Endothelial cell of umbilical vein (primary cell): Measurements from ENCODE around the gene NAXD.

Experiments used
- CTCF ChIP-seq, 2 donors: IDR thresholded peaks; 1 replicate in 1 of 2; 2 replicates in 1 of 2; pipeline ENCODE4 v1.5.1; 2011; ENCODE audit warnings: low read length in 2 of 2, mild to moderate bottlenecking in 2 of 2, moderate library complexity in 2 of 2, control low read depth in 1 of 2, inconsistent platforms in 1 of 2, low read depth in 1 of 2; ENCODE audit not compliant: insufficient read depth in 1 of 2; ENCODE audit errors: extremely low read depth in 1 of 2
- MYC ChIP-seq: IDR thresholded peaks from one replicate; pipeline ENCODE4 v1.6.1; 2011; ENCODE audit warnings: mild to moderate bottlenecking, low read depth, low read length
- POLR2AphosphoS5 ChIP-seq: IDR thresholded peaks from 2 replicates; pipeline ENCODE4 v1.6.1; 2012; ENCODE audit warnings: low read depth, mild to moderate bottlenecking, control low read depth, low read length, moderate library complexity; ENCODE audit not compliant: insufficient read depth
- TF ChIP-seq, protein P1 (sequence below): IDR thresholded peaks from 2 replicates; pipeline ENCODE4 v1.6.1; 2011; ENCODE audit not compliant: insufficient read depth, insufficient read length

- TF ChIP-seq, protein P1, sequence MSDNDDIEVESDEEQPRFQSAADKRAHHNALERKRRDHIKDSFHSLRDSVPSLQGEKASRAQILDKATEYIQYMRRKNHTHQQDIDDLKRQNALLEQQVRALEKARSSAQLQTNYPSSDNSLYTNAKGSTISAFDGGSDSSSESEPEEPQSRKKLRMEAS = no peak
- TF ChIP-seq CTCF (IDR thresholded peaks at IDR 0.05; ENCODE audit: extremely low read depth in 1 of 2, insufficient read depth in 1 of 2, low read depth in 1 of 2, low read length in 2 of 2) (no peak), POLR2AphosphoS5 (no peak), MYC (no peak)
These were observed 22.7 kb upstream of the NAXD start for GRCh38 chr13:110592665-110593064.
